GM21737 (cell line): ENCODE results near the gene OR4C15.

ENCODE experiments used
- ATAC-seq: cut with Tn5 transposase; IDR thresholded peaks from one replicate; pipeline ENCODE4 v1.9.1; 2021; ENCODE audit warnings: mild to moderate bottlenecking, moderate library complexity; ENCODE audit not compliant: unreplicated experiment

OR4C15 gene

DNA sequence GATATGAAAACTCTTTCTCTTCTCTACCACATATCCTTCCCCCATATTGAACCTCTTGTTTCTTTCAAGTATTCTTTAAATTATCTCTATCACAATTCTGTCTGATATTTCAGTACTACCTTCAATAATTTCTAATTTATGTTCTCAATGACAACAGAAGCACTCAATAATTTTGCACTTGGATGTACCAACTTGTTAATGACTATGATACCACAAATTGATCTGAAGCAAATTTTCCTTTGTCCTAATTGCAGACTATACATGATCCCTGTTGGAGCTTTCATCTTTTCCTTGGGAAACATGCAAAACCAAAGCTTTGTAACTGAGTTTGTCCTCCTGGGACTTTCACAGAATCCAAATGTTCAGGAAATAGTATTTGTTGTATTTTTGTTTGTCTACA, at the start of gene OR4C15:
TSS of gene OR4C15 (plus strand) at position 301 of the 400 bp plus-strand sequence. CDS start at position 301, 0 bp downstream.
- no peak for ATAC-seq

- no peak for ATAC-seq
These were observed 17.6 kb downstream of the OR4C15 start, which contains the start of gene OR4C16 for GRCh38 chr11:55571828-55572227. TSS of gene OR4C16 (plus strand) at chr11:55572128. CDS start at chr11:55572128, 0 bp downstream.

GRCh38 chr11:55572548-55572947, 18.3 kb downstream of the OR4C15 start:
- ATAC-seq, result no peak
